Prostate gland (tissue), 1 donor: ENCODE results near the gene HPX.

Experiments
- POLR2A ChIP-seq: fragments of 450-650 bp; IDR thresholded peaks from one replicate; pipeline ENCODE4 v1.6.1; 2016; ENCODE audit warnings: antibody characterized with exemption, mild to moderate bottlenecking
- POLR2AphosphoS5 ChIP-seq: sonication (generic); formaldehyde crosslinking; IDR thresholded peaks from one replicate; pipeline ENCODE4 v1.6.1; 2017; ENCODE audit warnings: antibody characterized with exemption

- TF ChIP-seq POLR2AphosphoS5 = no peak
- TF ChIP-seq POLR2A = no peak
Observed at GRCh38 chr11:6443269-6444003, 2.6 kb upstream of the HPX start.
